WTC11 (cell line): ENCODE measurements around the gene NPFFR2. TPM values are rescaled to one million over a fixed set of nuclear protein-coding genes. Genes with fewer than 3 reads are reported as not detected.

Source experiments
- ATF1 ChIP-seq: sonication (generic); formaldehyde crosslinking; IDR thresholded peaks from 2 replicates; pipeline ENCODE4 v1.8.1; 2023; ENCODE audit warnings: mild to moderate bottlenecking, moderate library complexity, missing genetic modification reagents
- CBFB ChIP-seq: sonication (generic); formaldehyde crosslinking; IDR thresholded peaks from 2 replicates; pipeline ENCODE4 v1.8.1; 2022; ENCODE audit warnings: mild to moderate bottlenecking, low read depth, missing genetic modification reagents
- FOXK1 ChIP-seq: sonication (generic); formaldehyde crosslinking; IDR thresholded peaks from 2 replicates; pipeline ENCODE4 v1.8.0; 2022; ENCODE audit warnings: mild to moderate bottlenecking, moderate library complexity, missing genetic modification reagents
- FOXP1 ChIP-seq: sonication (generic); formaldehyde crosslinking; IDR thresholded peaks from 2 replicates; pipeline ENCODE4 v1.8.0; 2022; ENCODE audit warnings: missing genetic modification reagents, mild to moderate bottlenecking, moderate library complexity, borderline replicate concordance
- GABPB1 ChIP-seq: sonication (generic); formaldehyde crosslinking; IDR thresholded peaks from 2 replicates; pipeline ENCODE4 v1.8.1; 2023; ENCODE audit warnings: mild to moderate bottlenecking, missing genetic modification reagents
- MXD4 ChIP-seq: fragments of 250-450 bp; sonication (Bioruptor Pico); IDR thresholded peaks from 2 replicates; pipeline ENCODE4 v1.8.0; 2021; ENCODE audit warnings: mild to moderate bottlenecking, moderate library complexity, borderline replicate concordance
- NFYB ChIP-seq: sonication (generic); formaldehyde crosslinking; conservative IDR thresholded peaks from 2 replicates; pipeline ENCODE4 v1.8.0; 2022; ENCODE audit warnings: low read depth, missing genetic modification reagents
- NR1H2 ChIP-seq: sonication (generic); formaldehyde crosslinking; IDR thresholded peaks from 2 replicates; pipeline ENCODE4 v1.9.0; 2021; ENCODE audit warnings: mild to moderate bottlenecking, moderate library complexity, missing genetic modification reagents
- OVOL2 ChIP-seq: fragments of 250-450 bp; sonication (Bioruptor Pico); IDR thresholded peaks from 2 replicates; pipeline ENCODE4 v1.9.0; 2021; ENCODE audit warnings: mild to moderate bottlenecking, borderline replicate concordance
- RELA ChIP-seq: sonication (generic); formaldehyde crosslinking; IDR thresholded peaks from 2 replicates; pipeline ENCODE4 v1.8.1; 2022; ENCODE audit warnings: missing genetic modification reagents, mild to moderate bottlenecking, borderline replicate concordance
- SMAD3 ChIP-seq: sonication (generic); formaldehyde crosslinking; IDR thresholded peaks from 2 replicates; pipeline ENCODE4 v1.8.0; 2022; ENCODE audit warnings: missing genetic modification reagents, mild to moderate bottlenecking, borderline replicate concordance
- SMAD4 ChIP-seq: sonication (generic); formaldehyde crosslinking; IDR thresholded peaks from 2 replicates; pipeline ENCODE4 v1.8.0; 2022; ENCODE audit warnings: mild to moderate bottlenecking, missing genetic modification reagents
- SOX15 ChIP-seq: fragments of 250-450 bp; sonication (Bioruptor Pico); IDR thresholded peaks from 2 replicates; pipeline ENCODE4 v1.9.0; 2021; ENCODE audit warnings: mild to moderate bottlenecking
- TEAD1 ChIP-seq: sonication (generic); formaldehyde crosslinking; IDR thresholded peaks from 2 replicates; pipeline ENCODE4 v1.8.0; 2022; ENCODE audit warnings: mild to moderate bottlenecking, missing genetic modification reagents
- TEAD4 ChIP-seq: sonication (generic); formaldehyde crosslinking; IDR thresholded peaks from 2 replicates; pipeline ENCODE4 v1.8.0; 2022; ENCODE audit warnings: mild to moderate bottlenecking, missing genetic modification reagents
- ZNF138 ChIP-seq: sonication (generic); formaldehyde crosslinking; conservative IDR thresholded peaks from 2 replicates; pipeline ENCODE4 v1.8.1; 2022; ENCODE audit warnings: mild to moderate bottlenecking, moderate library complexity, missing genetic modification reagents
- ZNF219 ChIP-seq: sonication (generic); formaldehyde crosslinking; IDR thresholded peaks from 2 replicates; pipeline ENCODE4 v1.8.0; 2023; ENCODE audit warnings: missing genetic modification reagents, mild to moderate bottlenecking, borderline replicate concordance
- ZNF423 ChIP-seq: fragments of 250-450 bp; sonication (Bioruptor Pico); IDR thresholded peaks from 2 replicates; pipeline ENCODE4 v2.1.2; 2022; ENCODE audit warnings: mild to moderate bottlenecking, moderate library complexity
- total RNA-seq: library from RNA; stranded (reverse); gene quantifications from 3 replicates; pipeline ENCODE4 v1.2.3, GENCODE V29; 2021
- TF ChIP-seq, protein P1 (sequence below): fragments of 250-450 bp; sonication (Bioruptor Pico); IDR thresholded peaks from 2 replicates; pipeline ENCODE4 v1.9.0; 2021; ENCODE audit warnings: moderate library complexity, mild to moderate bottlenecking, inconsistent platforms, borderline replicate concordance
- TF ChIP-seq, protein P2 (sequence below): fragments of 250-450 bp; sonication (Bioruptor Pico); IDR thresholded peaks from 2 replicates; pipeline ENCODE4 v1.9.0; 2021; ENCODE audit warnings: mild to moderate bottlenecking
- TF ChIP-seq, protein P3 (sequence below): sonication (generic); formaldehyde crosslinking; IDR thresholded peaks from 2 replicates; pipeline ENCODE4 v1.8.1; 2022; ENCODE audit warnings: mild to moderate bottlenecking, moderate library complexity, missing genetic modification reagents
- TF ChIP-seq, protein P4 (sequence below): fragments of 250-450 bp; sonication (Bioruptor Pico); IDR thresholded peaks from 2 replicates; pipeline ENCODE4 v2.1.2; 2022; ENCODE audit warnings: mild to moderate bottlenecking, moderate library complexity
- TF ChIP-seq, protein P5 (sequence below): sonication (generic); formaldehyde crosslinking; IDR thresholded peaks from 2 replicates; pipeline ENCODE4 v1.8.0; 2023; ENCODE audit warnings: missing genetic modification reagents
- TF ChIP-seq, protein P6 (sequence below): fragments of 200-600 bp; IDR thresholded peaks from 2 replicates; pipeline ENCODE4 v1.8.0; 2022; ENCODE audit warnings: antibody characterized with exemption

NPFFR2 gene
- total RNA-seq, 1 experiment from 2014 or later = 3.0 TPM

DNA sequence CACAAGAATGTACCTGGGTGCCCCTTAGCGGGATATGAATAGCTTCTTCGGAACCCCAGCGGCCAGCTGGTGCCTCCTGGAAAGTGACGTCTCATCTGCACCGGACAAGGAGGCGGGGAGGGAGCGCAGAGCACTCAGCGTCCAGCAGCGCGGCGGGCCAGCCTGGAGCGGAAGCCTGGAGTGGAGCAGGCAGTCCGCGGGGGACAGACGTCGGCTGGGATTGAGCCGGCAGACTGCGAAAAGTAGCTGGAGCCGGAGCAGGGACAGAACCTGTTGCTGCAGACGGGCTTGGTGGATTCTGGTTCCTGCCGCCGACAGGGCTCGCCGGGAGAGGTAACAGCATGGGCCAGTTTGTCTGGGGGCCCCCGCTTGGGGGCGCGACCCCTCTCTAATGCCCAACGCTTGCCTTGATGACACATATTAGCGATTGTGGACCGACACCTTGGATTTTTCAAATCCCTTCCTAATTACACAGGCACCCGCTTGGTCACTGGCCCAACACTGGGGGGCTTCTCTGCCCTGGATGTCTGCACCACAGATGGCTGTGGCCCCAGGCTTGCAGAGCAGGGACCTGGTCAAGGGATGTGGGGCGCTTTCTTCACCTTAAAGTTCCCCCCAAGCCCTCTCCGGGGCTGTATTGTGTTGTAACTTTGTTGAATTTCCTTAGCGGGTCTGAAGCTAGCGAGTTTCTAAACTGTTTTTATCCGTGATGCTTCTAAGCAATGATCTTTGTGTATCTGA is at the start of gene NPFFR2 (continued):
- TF ChIP-seq GABPB1 (CRISPR knock-in tag) (no peak), ZNF138 (no peak), TEAD1 (CRISPR knock-in tag) (peak; percentile 26; the same call in 1 of the 2 replicates), ATF1 (CRISPR knock-in tag) (no peak), TEAD4 (no peak), ZNF423 (CRISPR knock-in tag) (0 out of 2 replicates have a peak, but pooled peaks have one; percentile 18), SMAD4 (no peak), NFYB (CRISPR knock-in tag) (no peak), FOXP1 (CRISPR knock-in tag) (peak; percentile 39; the same call in 1 of the 2 replicates), NR1H2 (CRISPR knock-in tag) (no peak), OVOL2 (CRISPR knock-in tag) (no peak), SOX15 (no peak), RELA (CRISPR knock-in tag) (no peak), MXD4 (CRISPR knock-in tag) (no peak), ZNF219 (CRISPR knock-in tag) (no peak), SMAD3 (no peak), CBFB (CRISPR knock-in tag) (no peak), FOXK1 (no peak)
- TF ChIP-seq, protein P1, sequence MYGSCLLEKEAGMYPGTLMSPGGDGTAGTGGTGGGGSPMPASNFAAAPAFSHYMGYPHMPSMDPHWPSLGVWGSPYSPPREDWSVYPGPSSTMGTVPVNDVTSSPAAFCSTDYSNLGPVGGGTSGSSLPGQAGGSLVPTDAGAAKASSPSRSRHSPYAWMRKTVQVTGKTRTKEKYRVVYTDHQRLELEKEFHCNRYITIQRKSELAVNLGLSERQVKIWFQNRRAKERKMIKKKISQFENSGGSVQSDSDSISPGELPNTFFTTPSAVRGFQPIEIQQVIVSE (CRISPR knock-in tag) = no peak
- TF ChIP-seq, protein P2, sequence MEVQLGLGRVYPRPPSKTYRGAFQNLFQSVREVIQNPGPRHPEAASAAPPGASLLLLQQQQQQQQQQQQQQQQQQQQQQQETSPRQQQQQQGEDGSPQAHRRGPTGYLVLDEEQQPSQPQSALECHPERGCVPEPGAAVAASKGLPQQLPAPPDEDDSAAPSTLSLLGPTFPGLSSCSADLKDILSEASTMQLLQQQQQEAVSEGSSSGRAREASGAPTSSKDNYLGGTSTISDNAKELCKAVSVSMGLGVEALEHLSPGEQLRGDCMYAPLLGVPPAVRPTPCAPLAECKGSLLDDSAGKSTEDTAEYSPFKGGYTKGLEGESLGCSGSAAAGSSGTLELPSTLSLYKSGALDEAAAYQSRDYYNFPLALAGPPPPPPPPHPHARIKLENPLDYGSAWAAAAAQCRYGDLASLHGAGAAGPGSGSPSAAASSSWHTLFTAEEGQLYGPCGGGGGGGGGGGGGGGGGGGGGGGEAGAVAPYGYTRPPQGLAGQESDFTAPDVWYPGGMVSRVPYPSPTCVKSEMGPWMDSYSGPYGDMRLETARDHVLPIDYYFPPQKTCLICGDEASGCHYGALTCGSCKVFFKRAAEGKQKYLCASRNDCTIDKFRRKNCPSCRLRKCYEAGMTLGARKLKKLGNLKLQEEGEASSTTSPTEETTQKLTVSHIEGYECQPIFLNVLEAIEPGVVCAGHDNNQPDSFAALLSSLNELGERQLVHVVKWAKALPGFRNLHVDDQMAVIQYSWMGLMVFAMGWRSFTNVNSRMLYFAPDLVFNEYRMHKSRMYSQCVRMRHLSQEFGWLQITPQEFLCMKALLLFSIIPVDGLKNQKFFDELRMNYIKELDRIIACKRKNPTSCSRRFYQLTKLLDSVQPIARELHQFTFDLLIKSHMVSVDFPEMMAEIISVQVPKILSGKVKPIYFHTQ (CRISPR knock-in tag) = no peak
- TF ChIP-seq, protein P3, sequence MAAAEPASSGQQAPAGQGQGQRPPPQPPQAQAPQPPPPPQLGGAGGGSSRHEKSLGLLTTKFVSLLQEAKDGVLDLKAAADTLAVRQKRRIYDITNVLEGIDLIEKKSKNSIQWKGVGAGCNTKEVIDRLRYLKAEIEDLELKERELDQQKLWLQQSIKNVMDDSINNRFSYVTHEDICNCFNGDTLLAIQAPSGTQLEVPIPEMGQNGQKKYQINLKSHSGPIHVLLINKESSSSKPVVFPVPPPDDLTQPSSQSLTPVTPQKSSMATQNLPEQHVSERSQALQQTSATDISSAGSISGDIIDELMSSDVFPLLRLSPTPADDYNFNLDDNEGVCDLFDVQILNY (CRISPR knock-in tag) = no peak
- TF ChIP-seq, protein P4, sequence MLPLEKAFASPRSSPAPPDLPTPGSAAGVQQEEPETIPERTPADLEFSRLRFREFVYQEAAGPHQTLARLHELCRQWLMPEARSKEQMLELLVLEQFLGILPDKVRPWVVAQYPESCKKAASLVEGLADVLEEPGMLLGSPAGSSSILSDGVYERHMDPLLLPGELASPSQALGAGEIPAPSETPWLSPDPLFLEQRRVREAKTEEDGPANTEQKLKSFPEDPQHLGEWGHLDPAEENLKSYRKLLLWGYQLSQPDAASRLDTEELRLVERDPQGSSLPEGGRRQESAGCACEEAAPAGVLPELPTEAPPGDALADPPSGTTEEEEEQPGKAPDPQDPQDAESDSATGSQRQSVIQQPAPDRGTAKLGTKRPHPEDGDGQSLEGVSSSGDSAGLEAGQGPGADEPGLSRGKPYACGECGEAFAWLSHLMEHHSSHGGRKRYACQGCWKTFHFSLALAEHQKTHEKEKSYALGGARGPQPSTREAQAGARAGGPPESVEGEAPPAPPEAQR (CRISPR knock-in tag) = no peak
- TF ChIP-seq, protein P5, sequence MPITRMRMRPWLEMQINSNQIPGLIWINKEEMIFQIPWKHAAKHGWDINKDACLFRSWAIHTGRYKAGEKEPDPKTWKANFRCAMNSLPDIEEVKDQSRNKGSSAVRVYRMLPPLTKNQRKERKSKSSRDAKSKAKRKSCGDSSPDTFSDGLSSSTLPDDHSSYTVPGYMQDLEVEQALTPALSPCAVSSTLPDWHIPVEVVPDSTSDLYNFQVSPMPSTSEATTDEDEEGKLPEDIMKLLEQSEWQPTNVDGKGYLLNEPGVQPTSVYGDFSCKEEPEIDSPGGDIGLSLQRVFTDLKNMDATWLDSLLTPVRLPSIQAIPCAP (CRISPR knock-in tag) = no peak
- TF ChIP-seq, protein P6, sequence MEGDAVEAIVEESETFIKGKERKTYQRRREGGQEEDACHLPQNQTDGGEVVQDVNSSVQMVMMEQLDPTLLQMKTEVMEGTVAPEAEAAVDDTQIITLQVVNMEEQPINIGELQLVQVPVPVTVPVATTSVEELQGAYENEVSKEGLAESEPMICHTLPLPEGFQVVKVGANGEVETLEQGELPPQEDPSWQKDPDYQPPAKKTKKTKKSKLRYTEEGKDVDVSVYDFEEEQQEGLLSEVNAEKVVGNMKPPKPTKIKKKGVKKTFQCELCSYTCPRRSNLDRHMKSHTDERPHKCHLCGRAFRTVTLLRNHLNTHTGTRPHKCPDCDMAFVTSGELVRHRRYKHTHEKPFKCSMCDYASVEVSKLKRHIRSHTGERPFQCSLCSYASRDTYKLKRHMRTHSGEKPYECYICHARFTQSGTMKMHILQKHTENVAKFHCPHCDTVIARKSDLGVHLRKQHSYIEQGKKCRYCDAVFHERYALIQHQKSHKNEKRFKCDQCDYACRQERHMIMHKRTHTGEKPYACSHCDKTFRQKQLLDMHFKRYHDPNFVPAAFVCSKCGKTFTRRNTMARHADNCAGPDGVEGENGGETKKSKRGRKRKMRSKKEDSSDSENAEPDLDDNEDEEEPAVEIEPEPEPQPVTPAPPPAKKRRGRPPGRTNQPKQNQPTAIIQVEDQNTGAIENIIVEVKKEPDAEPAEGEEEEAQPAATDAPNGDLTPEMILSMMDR = no peak
